Heart right ventricle (tissue), 16 donors: Measurements from ENCODE around the gene METTL9. TPM values are rescaled to one million over a fixed set of nuclear protein-coding genes. Genes with fewer than 3 reads are reported as not detected.
"Not testable (repeated sequence)": the region's sequence is repeated elsewhere in the genome, so short reads cannot be mapped to it uniquely, and the experiment has no call there.

Experiments used
- ATAC-seq, 8 donors: fragments of 200-7000 bp; cut with Tn5 transposase; one replicate each; pipeline ENCODE4 v1.9.1; 2020; ENCODE audit warnings: mild to moderate bottlenecking in 8 of 8, moderate library complexity in 8 of 8, moderate number of reproducible peaks in 1 of 8
- DNase-seq, 2 donors: peaks; one replicate each; pipeline ENCODE4 v3.0.0-alpha.2; 2020
- H3K27ac ChIP-seq, 10 donors: fragments of 200-600 bp; sonication (generic) in 2 of 10; one replicate each; pipeline versions ENCODE4 v1.5.0 to v1.8.0; 2020 to 2022; ENCODE audit warnings: mild to moderate bottlenecking in 3 of 10
- H3K27me3 ChIP-seq, 7 donors: fragments of 200-600 bp; one replicate each; pipeline ENCODE4 v1.8.0; 2021 to 2022; ENCODE audit warnings: mild to moderate bottlenecking in 2 of 7
- H3K36me3 ChIP-seq, 9 donors: fragments of 200-600 bp; sonication (generic) in 1 of 9; one replicate each; pipeline versions ENCODE4 v1.5.0 to v1.8.0; 2020 to 2022; ENCODE audit warnings: mild to moderate bottlenecking in 2 of 9
- H3K4me1 ChIP-seq, 9 donors: fragments of 200-600 bp; sonication (generic) in 1 of 9; one replicate each; pipeline versions ENCODE4 v1.5.0 to v1.8.0; 2020 to 2022; ENCODE audit warnings: mild to moderate bottlenecking in 4 of 9
- H3K4me3 ChIP-seq, 10 donors: fragments of 200-600 bp; sonication (generic) in 2 of 10; one replicate each; pipeline versions ENCODE4 v1.5.0 to v1.8.0; 2020 to 2022; ENCODE audit warnings: mild to moderate bottlenecking in 7 of 10, moderate library complexity in 2 of 10
- H3K9me3 ChIP-seq, 11 donors: fragments of 200-600 bp in 10 of 11; sonication (generic) in 2 of 11; one replicate each; pipeline versions ENCODE4 v1.5.0 to v1.8.0; 2013 to 2022; ENCODE audit warnings: mild to moderate bottlenecking in 2 of 11, control low read depth in 1 of 11, moderate library complexity in 1 of 11
- WGBS, 2 donors: extraction: QIAGEN DNeasy Blood & Tissue Kit; methylation state at CpG; one replicate each; pipeline ENCODE4 v1.1.7; 2013; ENCODE audit warnings: inconsistent platforms in 1 of 2; 5-methylcytosine and 5-hydroxymethylcytosine counted together
- intact Hi-C, 10 donors: fragments of 100-400 bp; cut with DNase I; formaldehyde crosslinking; loops; one replicate each; pipeline versions ENCODE4 v1.11.1 to v1.14.2; 2022
- polyA plus RNA-seq, 2 donors: library from polyadenylated mRNA; stranded (reverse); fragments of 200-250 nt; gene quantifications; one replicate each; pipeline ENCODE4 v1.2.3, GENCODE V29; 2013
- total RNA-seq, 10 donors: library from RNA; stranded (reverse); fragmentation: NEBNext Ultra II Directional in 3 of 10; extraction: Animal tissue kit (Norgen Biotek cat#: 25700) in 3 of 10; gene quantifications; one replicate each; pipeline versions ENCODE4 v1.2.1 to v1.2.4, GENCODE V29; 2021 to 2023
- TF ChIP-seq, protein P1 (sequence below), 9 donors: fragments of 200-600 bp; sonication (generic) in 2 of 9; IDR thresholded peaks; one replicate each; pipeline versions ENCODE4 v1.5.0 to v1.8.0; 2021 to 2022; ENCODE audit warnings: antibody characterized with exemption in 9 of 9, mild to moderate bottlenecking in 5 of 9, moderate library complexity in 1 of 9
- donor health status: Arrhythmogenic right ventricular cardiomyopathy.
- donor health status: ischemic (EF 13 %, LVEDD 7.1; RV severe dilation, severe dysfunction).
- donor health status: healthy with polysubstance abuse.
- donor health status: DM: no; HTN: yes; CAD: no.
- donor health status: DM: no; HTN: no; CAD: no.
- donor health status: ischemic (EF 25% LVEDD 6.9; RV normal size, moderate dysfunction).
- donor health status: ischemic (EF 25% LVEDD 5.7; RV mildly dilated, moderate dysfunction).
- donor health status: healthy.
- donor health status: DM: yes; HTN: yes; CAD: no.
- donor health status: Ischemic cardiomyopathy.
- donor health status: ischemic (EF 35%, LVEDD 5.7; RV mildly dilated, moderate dysfunction).
- donor health status: nonischemic (EF 11% LVEDD 7.7; RV severe dilation, severe dysfunction).
- donor health status: DM: yes; HTN: yes; CAD: no.
- donor health status: PGD.
- donor health status: ischemic (EF 29% LVEDD 5.4; RV normal size, mild dysfunction).
- donor health status: nonischemic (EF 23%, LVEDD 6.1; RV moderate dilation, normal function).

The METTL9 gene
- total and polyA plus RNA-seq, 12 donors, result 11.9 to 66.0 (median 51.4) TPM

DNA sequence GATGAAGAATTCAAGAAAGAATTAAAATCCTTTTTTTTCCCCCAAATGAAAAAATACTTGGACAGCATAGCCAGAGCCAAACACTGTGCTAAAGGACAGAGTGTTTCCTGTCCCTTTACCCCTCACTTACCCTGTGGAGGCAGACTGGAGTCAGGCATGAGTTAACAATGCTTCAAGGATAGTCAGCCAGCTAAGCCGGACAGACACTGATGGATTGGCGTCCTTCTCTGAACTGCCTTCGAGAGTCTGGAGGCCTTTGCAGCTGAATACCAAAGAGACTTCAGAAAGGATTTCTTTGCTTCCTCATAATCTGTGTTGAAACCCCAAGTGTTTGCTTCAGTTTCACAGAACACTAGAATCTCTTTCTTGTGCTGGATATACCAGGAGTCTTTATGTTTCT, 4.6 kb downstream of the METTL9 start:
- 11 to 15% methylated on average over 3 of the region's 3 CpGs for WGBS, 2 donors
- intact Hi-C loops, result loop anchor here in 1 of 10 donors (5.0 kb wide), 1 partner anchor 38 kb away; no protein-coding TSS in a partner anchor
- peak overlapping the region in 1 of 10 donors; percentile 2 for H3K27ac ChIP-seq

DNA sequence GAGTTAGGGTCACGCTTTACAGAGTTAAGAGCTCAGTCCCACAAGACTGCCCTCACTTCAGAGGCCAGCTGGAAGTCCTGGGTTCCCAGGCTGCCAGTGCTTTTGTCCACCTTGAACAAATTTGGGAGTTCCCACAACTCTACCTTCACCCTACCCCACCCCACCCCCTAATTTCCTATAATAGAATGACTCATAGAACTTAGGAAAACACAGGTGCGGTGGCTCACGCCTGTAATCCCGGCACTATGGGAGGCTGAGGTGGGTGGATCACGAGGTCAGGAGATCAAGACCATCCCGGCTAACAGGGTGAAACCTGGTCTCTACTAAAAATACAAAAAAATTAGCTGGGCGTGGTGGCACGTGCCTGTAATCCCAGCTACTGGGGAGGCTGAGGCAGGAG, 6.5 kb downstream of the METTL9 start:
- DNase-seq, H3K4me3 ChIP-seq, H3K36me3 ChIP-seq, H3K27me3 ChIP-seq, H3K9me3 ChIP-seq, ATAC-seq, intact Hi-C loops, H3K27ac ChIP-seq: not testable (repeated sequence)
- H3K4me1 ChIP-seq, result peaks cover 10 to 94% (median 54%) of the 10 kb centered on the region in 9 donors
- WGBS, 2 donors, result 93% methylated on average over 8 of the region's 8 CpGs

More for the DNA sequence above, 4.6 kb downstream of the METTL9 start:
- ATAC-seq (no peak), DNase-seq (no peak)
- no peaks in the 10 kb centered on the region for H3K9me3 ChIP-seq
- peaks cover 10 to 81% (median 40%) of the 10 kb centered on the region in 9 donors for H3K4me1 ChIP-seq
- no peaks in the 10 kb centered on the region for H3K36me3 ChIP-seq
- no peaks in the 10 kb centered on the region for H3K27me3 ChIP-seq
- TF ChIP-seq, protein P1, sequence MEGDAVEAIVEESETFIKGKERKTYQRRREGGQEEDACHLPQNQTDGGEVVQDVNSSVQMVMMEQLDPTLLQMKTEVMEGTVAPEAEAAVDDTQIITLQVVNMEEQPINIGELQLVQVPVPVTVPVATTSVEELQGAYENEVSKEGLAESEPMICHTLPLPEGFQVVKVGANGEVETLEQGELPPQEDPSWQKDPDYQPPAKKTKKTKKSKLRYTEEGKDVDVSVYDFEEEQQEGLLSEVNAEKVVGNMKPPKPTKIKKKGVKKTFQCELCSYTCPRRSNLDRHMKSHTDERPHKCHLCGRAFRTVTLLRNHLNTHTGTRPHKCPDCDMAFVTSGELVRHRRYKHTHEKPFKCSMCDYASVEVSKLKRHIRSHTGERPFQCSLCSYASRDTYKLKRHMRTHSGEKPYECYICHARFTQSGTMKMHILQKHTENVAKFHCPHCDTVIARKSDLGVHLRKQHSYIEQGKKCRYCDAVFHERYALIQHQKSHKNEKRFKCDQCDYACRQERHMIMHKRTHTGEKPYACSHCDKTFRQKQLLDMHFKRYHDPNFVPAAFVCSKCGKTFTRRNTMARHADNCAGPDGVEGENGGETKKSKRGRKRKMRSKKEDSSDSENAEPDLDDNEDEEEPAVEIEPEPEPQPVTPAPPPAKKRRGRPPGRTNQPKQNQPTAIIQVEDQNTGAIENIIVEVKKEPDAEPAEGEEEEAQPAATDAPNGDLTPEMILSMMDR (IDR thresholded peaks at IDR 0.05), result no peak
- H3K4me3 ChIP-seq, result no peak overlapping the region

DNA sequence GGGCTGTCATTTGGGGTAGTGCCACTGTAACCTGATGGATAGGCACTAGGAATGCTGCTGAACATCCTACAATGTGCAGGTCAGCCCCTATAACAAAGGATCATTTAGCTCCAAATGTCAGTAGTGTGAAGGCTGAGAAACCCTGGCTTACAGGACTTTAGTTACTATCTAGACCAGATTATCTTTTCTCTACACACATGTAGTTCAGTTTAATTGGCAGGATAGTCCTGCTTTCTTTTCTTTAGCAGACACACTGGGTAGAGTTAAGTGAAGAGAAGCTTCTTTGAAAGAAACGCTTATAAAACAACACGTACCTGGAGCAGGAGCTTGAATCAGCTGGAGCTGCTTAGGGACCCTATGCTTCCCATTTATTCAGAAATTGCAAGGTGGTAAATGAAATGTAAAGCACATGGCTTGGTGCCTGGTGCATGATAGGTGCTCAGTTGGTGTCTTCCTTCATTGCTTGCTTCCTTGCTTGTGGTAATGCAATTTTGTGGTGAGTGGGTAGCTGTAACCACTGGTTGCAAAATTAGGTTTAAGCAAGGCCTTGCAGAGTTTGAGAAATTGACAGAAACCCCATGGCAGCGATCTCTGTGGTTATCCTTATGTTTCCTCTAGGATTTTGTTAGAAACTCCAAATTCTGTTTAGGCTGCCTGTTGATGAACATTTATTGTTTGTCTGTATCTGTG, 9.4 kb downstream of the METTL9 start:
- no peaks in the 10 kb centered on the region for H3K27me3 ChIP-seq
- H3K36me3 ChIP-seq, result peaks cover 0 to 7% (median 0%) of the 10 kb centered on the region in 9 donors
- TF ChIP-seq, protein P1 (IDR thresholded peaks at IDR 0.05), result no peak
- ATAC-seq, result peak in 1 of 8 donors; percentile 52
- H3K4me1 ChIP-seq, result peaks cover 2 to 90% (median 53%) of the 10 kb centered on the region in 9 donors
- no peak for DNase-seq
- WGBS, 2 donors, result 82 to 90% methylated on average over 3 of the region's 3 CpGs
- peak overlapping the region in 1 of 10 donors; percentile 23 for H3K27ac ChIP-seq
- no peak overlapping the region for H3K4me3 ChIP-seq
- no peaks in the 10 kb centered on the region for H3K9me3 ChIP-seq
- intact Hi-C loops, result no loop called here

DNA sequence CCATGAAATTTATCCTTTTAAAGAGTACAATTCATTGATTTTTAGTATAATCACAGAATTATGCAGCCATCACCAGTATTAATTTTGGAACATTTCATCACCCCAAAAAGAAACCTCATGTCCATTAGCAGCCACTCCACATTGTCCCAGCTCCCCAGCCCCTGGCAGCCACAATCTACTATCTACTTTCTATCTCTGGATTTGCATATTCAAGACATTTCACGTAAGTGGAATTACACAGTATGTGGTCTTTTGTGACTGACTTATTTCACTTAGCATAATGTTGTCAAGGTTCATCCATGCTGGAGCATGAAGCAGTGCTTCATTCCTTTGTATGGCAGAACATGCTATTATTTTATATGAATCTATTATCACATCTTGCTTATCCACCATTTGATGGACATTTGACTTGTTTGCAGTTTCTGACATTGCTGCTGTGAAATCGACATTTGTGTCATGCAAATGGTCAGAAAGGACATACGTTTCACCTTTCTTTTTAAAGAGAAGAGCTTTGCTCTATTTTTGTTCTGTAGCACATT, 10.7 kb downstream of the METTL9 start:
- TF ChIP-seq, protein P1 (IDR thresholded peaks at IDR 0.05), result no peak
- WGBS, 2 donors, result 71 to 75% methylated on average over 3 of the region's 3 CpGs

DNA sequence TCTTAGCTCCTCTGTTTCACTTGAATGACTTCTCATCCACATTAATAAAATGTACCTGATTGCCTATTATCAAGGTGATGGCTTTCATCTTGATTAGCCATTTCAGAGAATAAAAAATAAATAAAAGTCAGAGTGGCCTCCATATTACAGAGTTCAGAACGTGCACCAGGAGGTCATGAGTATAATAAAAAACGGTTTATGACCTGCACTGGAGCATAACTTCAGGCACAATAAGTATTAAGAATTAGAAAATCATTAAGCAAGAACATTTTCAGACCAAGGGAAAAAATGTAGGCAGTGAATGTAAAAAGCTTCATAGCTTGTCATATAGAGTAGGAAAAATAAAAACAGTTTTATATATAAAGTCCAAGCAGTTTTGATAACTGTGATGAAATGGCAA, 11.4 kb downstream of the METTL9 start:
- no peaks in the 10 kb centered on the region for H3K9me3 ChIP-seq
- TF ChIP-seq, protein P1 (IDR thresholded peaks at IDR 0.05), result no peak
- no peaks in the 10 kb centered on the region for H3K27me3 ChIP-seq
- H3K4me1 ChIP-seq, result peaks cover 0 to 78% (median 43%) of the 10 kb centered on the region in 9 donors
- WGBS, 2 donors, result 55 to 88% methylated on average over 2 of the region's 2 CpGs
- intact Hi-C loops, result no loop called here
- peak overlapping the region in 1 of 10 donors; percentile 59 for H3K27ac ChIP-seq
- ATAC-seq (no peak), DNase-seq (no peak)
- no peak overlapping the region for H3K4me3 ChIP-seq
- H3K36me3 ChIP-seq, result peaks cover 0 to 13% (median 0%) of the 10 kb centered on the region in 9 donors

More for the DNA sequence above, 10.7 kb downstream of the METTL9 start:
- Histone ChIP-seq H3K27ac (no peak overlapping the region), H3K9me3 (no peaks in the 10 kb centered on the region), H3K4me3 (no peak overlapping the region), H3K4me1 (peaks cover 0 to 78% (median 43%) of the 10 kb centered on the region in 9 donors), H3K36me3 (peaks cover 0 to 13% (median 0%) of the 10 kb centered on the region in 9 donors), H3K27me3 (no peaks in the 10 kb centered on the region)
- DNase-seq (no peak), ATAC-seq (no peak)
- intact Hi-C loops, result no loop called here
